HG03575 (cell line): ENCODE measurements around the gene CNTNAP5.
"Not testable (repeated sequence)": the region's sequence is repeated elsewhere in the genome, so short reads cannot be mapped to it uniquely, and the experiment has no call there.

Source experiments
- ATAC-seq: cut with Tn5 transposase; IDR thresholded peaks from one replicate; pipeline ENCODE4 v1.9.1; 2021; ENCODE audit not compliant: unreplicated experiment, insufficient number of reproducible peaks, low FRiP score; ENCODE audit errors: extremely low read depth

The CNTNAP5 gene

DNA sequence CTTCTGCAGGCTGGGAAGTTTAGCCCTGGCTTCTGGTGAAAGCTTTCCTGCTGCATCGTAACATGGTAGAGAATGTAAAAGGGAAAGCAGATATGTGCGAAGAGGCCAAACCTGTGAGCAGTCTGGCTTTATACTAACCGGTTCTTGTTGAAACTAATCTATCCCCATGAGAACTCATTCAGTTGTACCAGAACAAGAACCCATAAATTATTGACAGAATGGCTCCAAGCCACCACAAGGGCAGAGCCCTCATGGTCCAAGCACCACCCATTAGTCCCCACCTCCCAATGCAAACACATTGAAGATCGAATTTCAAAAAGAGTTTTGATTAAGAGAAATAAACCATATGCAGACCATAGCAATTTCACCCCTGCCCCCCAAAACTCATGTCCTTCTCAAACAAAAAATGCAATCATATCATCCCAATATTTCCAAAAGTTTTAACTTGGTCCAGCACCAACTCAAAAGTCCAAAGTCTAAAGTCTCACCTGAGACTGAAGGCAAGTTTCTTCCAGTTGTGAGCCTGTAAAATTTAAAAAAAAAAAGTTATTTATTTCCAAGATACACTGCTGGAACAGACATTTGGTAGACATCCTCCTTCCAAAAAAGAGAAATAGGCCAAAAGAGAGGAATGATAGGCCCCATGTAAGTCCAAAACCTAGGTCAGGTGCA lies 318.9 kb downstream of the CNTNAP5 start:
- no peak for ATAC-seq

DNA sequence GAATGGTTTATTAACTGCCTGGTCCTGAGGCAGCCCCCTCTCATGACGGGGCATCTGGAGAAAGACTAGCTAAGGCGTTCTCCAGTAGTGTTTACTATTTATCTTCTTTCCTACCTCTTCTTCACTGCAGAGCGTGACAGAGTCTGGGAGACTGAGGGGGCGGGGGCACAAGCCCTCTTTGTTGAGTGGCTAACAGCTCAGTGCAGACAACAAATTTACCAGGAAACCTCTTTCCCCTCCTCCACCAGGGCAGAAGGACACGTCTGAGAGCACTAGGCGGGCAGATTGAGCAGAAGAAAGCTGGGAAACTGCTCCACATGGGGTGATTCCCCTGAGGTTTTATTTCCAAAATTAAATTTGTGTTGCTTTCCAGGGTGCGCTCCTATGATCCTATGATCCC lies 322.1 kb downstream of the CNTNAP5 start:
- ATAC-seq: no peak

DNA sequence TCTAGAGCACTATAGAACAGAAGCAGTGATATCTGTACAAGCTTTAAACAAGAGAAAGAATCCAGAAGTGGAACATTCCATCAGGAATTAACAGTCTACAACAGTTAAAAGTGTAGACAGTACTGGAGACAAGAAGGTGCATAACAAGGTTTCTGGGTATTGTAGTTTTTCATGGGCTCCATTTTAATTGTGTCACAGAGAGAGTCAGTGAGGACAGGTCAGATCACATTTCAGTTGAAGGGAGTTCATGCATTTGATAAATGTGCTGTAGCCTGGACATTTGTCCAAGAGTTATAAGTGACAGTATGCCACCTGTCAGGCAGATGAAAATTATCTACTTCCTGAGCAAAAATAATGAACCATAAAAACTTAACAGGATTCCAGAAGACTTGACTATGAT lies 328.6 kb downstream of the CNTNAP5 start:
- no peak for ATAC-seq

DNA sequence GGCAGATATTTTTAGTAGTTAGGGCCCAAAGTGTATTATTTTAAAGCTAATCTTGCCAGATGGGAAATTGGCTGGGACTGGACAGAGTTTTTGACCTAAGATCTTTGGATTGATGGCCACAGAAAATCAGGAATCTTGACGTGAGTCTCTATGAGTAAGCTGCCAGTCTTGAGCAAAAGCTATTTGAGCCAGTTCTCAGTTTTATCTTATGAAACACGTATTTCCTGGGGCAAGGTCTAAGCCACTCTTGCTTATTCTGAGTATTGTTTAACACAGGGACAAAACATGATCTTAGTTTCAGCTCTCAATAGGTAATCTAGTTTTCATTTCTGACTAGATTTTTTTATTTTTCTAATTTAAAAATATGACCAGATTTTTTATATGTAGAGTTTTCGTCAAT lies 329.4 kb downstream of the CNTNAP5 start:
- no peak for ATAC-seq

DNA sequence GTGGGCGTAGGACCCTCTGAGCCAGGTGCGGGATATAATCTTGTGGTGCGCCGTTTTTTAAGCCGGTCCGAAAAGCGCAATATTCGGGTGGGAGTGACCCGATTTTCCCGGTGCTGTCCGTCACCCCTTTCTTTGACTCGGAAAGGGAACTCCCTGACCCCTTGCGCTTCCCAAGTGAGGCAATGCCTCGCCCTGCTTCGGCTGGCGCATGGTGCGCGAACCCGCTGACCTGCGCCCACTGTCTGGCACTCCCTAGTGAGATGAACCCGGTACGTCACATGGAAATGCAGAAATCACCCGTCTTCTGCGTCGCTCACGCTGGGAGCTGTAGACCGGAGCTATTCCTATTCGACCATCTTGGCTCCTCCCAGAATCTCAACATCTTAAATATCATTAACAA lies 336.9 kb downstream of the CNTNAP5 start:
- ATAC-seq: not testable (repeated sequence)

DNA sequence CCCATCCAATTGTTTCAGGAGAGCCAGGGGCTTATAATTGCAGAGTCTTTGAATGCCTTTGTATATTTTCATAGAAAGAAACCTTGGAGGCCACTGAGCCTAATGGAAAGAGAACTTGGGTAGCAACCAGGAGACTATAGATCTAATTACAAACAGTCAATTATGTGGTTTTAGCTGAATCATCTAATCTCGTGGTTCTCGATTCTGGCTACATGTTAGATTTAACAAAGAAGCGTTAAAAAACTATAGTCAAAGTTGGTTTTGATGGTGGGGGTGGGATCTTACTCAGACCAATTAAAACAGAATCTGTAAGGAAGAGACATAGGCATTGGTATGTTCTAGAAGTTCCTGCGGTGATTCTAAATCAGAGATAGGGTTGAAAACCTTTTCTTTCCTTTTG lies 344.1 kb downstream of the CNTNAP5 start:
- ATAC-seq: no peak

DNA sequence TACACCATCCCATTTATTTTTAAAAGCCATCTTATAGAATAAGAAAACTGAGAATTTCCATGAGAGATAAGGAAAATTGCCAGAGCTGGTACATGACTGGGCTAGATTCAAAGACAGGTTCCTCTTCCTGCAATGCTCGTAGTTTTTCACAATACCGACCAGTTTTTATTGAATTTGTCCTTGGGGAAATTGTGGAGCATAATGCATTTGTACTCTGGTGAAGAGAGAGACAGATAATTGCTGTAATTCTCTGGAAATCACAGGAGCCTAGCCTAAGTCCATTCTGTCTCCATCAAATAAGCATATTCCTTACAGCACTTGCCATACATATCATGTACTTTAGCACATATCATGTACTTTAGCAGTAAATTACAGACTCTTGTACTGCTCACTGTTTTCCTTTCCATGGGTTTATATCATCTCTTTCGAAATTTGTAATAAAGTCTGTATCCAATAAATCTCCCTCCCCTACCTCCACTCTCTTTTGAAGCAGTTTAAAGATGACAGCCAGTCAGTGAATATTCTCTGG lies 355.2 kb downstream of the CNTNAP5 start:
- no peak for ATAC-seq

DNA sequence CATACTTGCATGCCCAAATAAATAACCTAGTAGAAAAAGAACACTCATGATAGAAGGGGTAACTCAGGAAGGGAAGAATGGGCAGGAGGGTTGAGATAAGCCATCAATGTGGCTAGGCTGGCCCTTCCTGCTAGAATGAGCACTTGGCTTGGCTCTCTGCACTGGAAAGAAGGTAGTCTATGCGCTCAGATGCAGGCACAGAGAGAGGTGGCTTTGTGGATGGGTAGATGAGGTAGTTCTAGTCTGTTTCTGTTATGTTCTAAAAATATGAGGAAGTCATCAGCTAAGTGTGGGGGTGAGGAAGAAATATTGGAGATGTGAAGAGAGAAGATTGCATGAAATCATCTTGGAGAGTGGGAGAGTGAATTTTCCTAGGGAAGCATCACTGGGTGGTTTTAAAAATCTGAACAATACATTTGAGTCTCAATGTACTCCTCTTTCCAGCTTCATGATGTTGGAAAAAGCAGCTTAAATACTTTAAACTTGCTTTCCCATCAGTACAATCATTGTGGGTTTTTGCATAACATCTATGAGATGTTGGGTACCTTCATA lies 357.1 kb downstream of the CNTNAP5 start:
- ATAC-seq: no peak

DNA sequence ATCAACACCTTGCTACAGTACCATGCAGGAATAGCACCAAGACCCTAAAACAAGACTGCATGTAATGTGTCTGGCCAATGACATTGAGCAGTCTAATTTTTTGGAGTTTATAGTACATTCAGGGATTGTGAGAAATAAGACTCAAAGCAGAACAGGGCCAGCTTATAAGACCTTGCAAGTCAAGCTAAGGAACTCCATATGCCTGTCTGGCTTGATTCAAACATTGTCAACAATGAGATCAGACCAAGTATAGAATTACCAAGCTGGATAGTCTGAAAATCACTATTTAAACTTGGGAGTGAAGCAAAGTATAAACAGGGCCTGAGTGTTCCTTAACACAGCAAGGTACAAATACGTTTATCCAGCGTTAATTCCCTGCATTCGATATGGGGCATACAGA lies 370.9 kb downstream of the CNTNAP5 start:
- no peak for ATAC-seq

DNA sequence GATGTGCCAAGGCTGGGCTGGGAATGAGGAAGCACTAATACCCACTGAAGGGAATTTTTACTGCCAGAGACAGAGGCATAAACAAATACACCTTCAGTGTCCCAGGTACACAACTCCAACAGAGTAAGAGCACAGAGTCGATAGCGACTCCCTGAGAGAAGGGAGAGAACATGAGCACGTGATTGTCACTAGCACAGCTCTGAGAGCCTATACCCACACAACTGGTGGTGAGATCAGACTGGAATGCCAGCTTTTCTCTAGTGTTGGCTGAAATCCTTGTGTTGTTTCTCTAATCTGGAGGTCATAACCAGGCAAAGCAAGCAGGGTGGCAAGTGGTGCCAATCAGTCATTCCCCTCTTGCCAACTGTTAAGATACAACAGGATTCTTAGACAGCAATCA lies 377.2 kb downstream of the CNTNAP5 start:
- no peak for ATAC-seq

DNA sequence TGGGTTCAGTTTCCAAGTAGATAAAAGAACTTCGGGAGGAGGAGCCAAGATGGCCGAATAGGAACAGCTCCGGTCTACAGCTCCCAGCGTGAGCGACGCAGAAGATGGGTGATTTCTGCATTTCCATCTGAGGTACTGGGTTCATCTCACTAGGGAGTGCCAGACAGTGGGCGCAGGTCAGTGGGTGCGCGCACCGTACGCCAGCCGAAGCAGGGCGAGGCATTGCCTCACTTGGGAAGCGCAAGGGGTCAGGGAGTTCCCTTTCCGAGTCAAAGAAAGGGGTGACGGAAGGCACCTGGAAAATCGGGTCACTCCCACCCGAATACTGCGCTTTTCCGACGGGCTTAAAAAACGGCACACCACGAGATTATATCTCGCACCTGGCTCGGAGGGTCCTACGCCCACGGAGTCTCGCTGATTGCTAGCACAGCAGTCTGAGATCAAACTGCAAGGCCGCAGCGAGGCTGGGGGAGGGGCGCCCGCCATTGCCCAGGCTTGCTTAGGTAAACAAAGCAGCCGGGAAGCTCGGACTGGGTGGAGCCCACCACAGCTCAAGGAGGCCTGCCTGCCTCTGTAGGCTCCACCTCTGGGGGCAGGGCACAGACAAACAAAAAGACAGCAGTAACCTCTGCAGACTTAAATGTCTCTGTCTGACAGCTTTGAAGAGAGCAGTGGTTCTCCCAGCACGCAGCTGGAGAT lies 382.9 kb downstream of the CNTNAP5 start:
- ATAC-seq: not testable (repeated sequence)

DNA sequence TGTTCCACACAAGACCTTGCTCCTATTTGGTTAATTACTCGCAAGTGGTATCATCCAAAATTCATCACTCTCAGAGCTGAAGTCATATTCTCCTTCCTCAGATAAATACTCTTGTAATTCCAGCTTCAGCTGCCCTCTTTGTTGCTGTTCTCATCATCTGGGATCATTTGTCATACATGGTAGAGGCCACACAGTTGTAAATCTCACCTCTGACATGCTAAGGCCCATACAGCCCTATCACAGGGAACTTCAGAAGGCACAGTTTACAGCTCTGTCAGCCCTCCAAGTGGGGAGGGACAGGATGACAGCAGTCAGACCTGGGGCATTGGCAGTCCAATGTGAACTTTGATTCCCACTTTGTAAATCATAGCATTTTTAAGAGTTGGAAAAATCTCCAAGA lies 399.0 kb downstream of the CNTNAP5 start:
- ATAC-seq: no peak

DNA sequence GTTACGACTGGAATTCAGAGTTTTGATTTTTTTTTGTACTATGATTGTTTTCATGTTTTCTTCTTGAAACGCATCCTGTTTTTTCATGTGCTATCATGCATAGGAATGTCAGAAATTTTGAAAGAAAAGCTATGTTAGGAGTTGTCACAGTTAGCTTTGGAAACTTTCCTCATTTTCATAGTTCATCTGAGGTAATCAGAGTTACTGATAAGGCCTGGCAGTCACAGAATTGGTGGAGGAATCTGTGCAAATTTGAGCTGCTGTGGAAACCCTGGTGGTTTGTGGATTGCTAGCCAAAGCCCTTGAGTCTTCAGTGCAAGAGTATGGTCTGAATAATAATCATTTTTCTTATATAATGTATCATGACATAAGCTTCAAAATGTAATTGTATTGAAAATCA lies 401.0 kb downstream of the CNTNAP5 start:
- ATAC-seq: no peak

DNA sequence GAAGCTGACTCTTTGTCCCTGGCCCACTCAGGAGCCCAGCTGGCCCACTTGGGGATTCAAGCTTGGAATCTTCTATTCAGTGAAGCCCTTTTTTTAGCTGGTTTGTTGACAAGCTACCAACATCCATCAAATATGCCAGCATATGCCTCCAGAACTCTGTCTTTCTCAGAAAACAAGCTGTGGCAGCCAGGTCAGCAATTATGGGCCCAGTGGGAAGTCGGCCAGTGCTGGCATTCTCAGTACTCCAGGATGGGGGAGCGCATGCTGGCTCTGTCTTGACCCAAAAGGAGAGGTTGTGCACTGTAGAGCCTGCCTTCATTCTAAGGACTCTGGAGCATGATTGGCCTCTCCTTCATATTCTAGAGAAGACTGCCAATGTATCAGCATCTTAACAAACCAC lies 401.5 kb downstream of the CNTNAP5 start:
- no peak for ATAC-seq

DNA sequence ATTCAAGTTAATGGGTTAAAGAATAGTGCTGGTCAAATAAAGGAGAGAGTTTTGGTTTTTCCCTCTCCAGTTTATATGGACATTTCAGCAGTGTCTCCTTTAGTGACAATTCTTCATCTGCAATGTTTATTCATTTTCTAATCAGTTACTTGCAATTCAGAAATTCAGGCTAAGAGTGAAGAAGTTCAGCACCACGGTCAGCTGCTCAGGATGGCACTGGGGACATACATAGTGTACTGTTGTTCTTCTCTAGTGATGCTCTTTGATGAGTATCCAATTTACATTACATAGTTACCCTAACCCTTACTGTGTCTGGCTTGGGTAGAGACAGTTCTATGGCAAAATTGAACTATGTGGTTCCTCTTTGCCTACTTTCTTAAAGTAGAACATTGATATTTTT lies 412.7 kb downstream of the CNTNAP5 start:
- ATAC-seq: no peak

DNA sequence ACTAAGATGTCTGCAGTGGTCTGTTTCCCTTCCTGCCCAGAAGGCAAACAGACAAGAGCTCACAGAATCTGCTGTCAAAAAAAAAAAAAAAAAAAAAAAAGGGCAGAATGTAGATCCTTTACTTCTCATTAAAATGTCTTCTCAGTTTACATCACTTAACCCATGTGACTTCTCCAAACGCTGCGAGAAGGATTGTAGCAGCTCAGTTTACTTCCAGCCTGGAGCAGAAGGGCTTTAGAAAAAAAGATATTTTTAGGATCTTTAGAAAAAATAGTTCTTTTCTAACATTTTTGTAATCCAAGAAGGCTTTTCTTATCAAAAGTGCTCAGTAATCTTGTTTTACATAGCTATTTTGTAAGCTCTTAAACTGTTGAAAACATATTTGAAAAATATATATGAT lies 425.4 kb downstream of the CNTNAP5 start:
- no peak for ATAC-seq

DNA sequence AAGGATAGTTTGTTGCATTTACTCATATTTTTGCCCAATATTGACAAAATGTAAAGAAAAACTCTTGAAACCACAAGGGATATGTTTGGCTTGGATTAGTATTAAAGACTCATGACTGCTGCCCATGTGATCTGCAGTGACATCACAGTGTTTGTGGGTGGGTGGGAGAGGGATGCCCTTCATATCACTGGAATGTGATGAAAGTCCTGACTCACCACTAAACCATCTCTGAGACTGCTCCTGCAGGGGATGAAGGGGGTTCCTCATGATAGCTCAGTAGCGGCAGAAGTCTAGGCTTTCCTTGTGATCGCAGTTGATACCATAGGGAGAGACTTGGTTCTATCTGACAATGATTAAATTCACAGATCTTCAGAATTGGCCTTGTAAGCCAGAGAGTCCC lies 451.2 kb downstream of the CNTNAP5 start:
- ATAC-seq: no peak

DNA sequence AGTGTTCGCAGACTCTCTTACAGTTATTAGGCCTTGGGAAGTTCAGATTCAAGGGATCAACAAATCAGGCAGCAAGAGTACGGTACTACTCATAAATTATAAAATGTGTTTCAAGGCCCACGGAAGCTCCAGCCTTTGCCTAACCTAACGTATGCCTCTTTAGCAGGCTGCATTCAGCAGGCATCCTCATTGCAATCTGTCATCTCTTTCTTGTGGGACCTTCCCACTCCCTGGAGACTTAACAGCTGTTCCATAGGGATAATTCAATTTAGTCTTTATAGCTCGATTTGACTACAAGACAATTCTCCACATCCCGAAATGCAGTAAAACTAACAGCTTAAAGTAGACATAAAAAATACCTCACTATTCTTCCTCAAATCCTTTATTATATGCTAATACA lies 453.7 kb downstream of the CNTNAP5 start:
- no peak for ATAC-seq

DNA sequence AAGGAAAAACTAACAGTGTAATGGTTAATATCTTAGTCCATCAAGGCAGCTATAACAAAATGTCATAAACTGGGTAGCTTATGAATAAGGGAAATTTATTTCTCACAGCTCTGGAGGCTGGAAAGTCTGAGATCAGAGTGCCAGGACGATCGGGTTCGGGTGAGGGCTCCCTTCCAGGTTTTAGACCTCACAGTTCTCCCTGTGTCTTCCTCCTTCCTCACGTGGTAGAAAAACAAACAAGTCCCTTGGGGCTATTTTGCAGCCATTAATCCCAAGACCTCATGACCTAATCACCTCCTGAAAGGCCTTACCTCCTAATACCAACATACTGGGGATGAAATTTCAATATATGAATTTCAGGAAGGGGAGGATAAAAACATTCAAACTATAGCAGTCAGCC lies 455.9 kb downstream of the CNTNAP5 start:
- no peak for ATAC-seq

DNA sequence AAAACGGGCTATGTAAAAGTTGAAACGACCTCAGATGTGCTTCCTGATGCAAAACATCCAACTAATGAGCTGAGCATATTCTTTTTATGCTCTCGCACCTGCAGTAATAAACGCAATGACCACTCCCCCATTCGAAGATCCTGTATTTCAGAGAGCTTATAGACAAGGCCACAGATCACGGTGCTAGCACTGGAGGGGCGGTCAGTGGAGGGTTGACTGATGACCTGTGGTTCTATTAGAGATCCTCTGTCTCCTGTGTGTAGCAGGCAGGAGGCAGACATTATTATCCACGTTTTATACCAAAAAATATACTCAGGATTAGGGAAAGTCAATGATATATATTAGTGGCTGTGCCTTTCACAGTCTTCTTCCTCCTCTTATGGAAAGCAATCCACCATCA lies 457.0 kb downstream of the CNTNAP5 start:
- no peak for ATAC-seq
